ENCODE measurements around the gene PSAPL1.

DNA sequence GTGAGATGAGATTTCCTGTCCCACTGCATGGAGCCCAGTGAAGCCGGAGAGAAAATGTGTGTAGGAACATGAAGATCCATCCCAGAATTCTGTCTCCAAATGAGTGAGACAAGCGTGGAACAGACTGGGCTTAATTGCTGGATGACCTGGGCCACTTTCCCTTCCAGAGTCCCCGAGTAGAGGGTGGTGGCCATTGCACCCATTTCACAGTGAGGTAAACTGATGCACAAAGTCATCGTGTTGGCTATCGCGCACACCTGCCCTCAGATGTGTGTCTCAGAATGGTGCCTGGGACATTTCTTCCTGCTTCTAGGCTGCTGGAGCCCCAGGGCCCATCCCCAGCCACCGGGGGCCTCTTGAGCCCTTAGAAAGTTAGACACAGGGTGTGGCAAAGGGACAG lies 43.0 kb upstream of the PSAPL1 start:
- TF ChIP-seq, protein P1, sequence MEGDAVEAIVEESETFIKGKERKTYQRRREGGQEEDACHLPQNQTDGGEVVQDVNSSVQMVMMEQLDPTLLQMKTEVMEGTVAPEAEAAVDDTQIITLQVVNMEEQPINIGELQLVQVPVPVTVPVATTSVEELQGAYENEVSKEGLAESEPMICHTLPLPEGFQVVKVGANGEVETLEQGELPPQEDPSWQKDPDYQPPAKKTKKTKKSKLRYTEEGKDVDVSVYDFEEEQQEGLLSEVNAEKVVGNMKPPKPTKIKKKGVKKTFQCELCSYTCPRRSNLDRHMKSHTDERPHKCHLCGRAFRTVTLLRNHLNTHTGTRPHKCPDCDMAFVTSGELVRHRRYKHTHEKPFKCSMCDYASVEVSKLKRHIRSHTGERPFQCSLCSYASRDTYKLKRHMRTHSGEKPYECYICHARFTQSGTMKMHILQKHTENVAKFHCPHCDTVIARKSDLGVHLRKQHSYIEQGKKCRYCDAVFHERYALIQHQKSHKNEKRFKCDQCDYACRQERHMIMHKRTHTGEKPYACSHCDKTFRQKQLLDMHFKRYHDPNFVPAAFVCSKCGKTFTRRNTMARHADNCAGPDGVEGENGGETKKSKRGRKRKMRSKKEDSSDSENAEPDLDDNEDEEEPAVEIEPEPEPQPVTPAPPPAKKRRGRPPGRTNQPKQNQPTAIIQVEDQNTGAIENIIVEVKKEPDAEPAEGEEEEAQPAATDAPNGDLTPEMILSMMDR (IDR thresholded peaks at IDR 0.05), result no peak
- TF ChIP-seq EP300 (IDR thresholded peaks at IDR 0.05) (no peak), POLR2AphosphoS5 (IDR thresholded peaks at IDR 0.05) (no peak), POLR2A (IDR thresholded peaks at IDR 0.05; ENCODE audit: low read depth) (no peak)
